Tibial nerve (tissue), 4 donors: ENCODE data around the gene ARSG.

Source experiments
- EP300 ChIP-seq, 2 donors: sonication (generic); formaldehyde crosslinking; IDR thresholded peaks; one replicate each; pipeline ENCODE4 v1.6.1; 2017; ENCODE audit warnings: antibody characterized with exemption in 2 of 2, mild to moderate bottlenecking in 1 of 2
- POLR2A ChIP-seq, 2 donors: fragments of 450-650 bp; IDR thresholded peaks; one replicate each; pipeline ENCODE4 v1.6.1; 2017; ENCODE audit warnings: antibody characterized with exemption in 2 of 2, mild to moderate bottlenecking in 2 of 2, moderate library complexity in 2 of 2
- TF ChIP-seq, protein P1 (sequence below), 5 experiments: fragments of 200-600 bp in 3 of 5; fragments of 450-650 bp in 2 of 5; sonication (generic) in 3 of 5; IDR thresholded peaks; one replicate each; pipeline ENCODE4 v1.5.1; 2016 to 2019; ENCODE audit warnings: antibody characterized with exemption in 5 of 5, mild to moderate bottlenecking in 3 of 5, moderate library complexity in 2 of 5

GRCh38 chr17:68325961-68326360 lies 34.7 kb downstream of the ARSG start:
- no peak for TF ChIP-seq EP300 (IDR thresholded peaks at IDR 0.05)
- TF ChIP-seq, protein P1, sequence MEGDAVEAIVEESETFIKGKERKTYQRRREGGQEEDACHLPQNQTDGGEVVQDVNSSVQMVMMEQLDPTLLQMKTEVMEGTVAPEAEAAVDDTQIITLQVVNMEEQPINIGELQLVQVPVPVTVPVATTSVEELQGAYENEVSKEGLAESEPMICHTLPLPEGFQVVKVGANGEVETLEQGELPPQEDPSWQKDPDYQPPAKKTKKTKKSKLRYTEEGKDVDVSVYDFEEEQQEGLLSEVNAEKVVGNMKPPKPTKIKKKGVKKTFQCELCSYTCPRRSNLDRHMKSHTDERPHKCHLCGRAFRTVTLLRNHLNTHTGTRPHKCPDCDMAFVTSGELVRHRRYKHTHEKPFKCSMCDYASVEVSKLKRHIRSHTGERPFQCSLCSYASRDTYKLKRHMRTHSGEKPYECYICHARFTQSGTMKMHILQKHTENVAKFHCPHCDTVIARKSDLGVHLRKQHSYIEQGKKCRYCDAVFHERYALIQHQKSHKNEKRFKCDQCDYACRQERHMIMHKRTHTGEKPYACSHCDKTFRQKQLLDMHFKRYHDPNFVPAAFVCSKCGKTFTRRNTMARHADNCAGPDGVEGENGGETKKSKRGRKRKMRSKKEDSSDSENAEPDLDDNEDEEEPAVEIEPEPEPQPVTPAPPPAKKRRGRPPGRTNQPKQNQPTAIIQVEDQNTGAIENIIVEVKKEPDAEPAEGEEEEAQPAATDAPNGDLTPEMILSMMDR (IDR thresholded peaks at IDR 0.05): no peak
- TF ChIP-seq POLR2A (IDR thresholded peaks at IDR 0.05): no peak
